Skeletal muscle tissue (tissue), 4 donors: Measurements from ENCODE around the gene GABRB1. TPM values are rescaled to one million over a fixed set of nuclear protein-coding genes. Genes with fewer than 3 reads are reported as not detected.

Source experiments
- H3K27ac ChIP-seq: one replicate; pipeline ENCODE4 v1.7.0; 2013; ENCODE audit warnings: mild to moderate bottlenecking, low read depth, low read length, inconsistent platforms
- H3K27me3 ChIP-seq, 3 donors: one replicate each; pipeline ENCODE4 v1.7.0; 2013; ENCODE audit warnings: low read length in 3 of 3; ENCODE audit not compliant: control insufficient read depth in 3 of 3, insufficient read depth in 3 of 3
- H3K36me3 ChIP-seq, 3 donors: one replicate each; pipeline ENCODE4 v1.7.0; 2013; ENCODE audit warnings: low read length in 3 of 3; ENCODE audit not compliant: control insufficient read depth in 3 of 3, insufficient read depth in 3 of 3
- H3K4me1 ChIP-seq, 3 donors: one replicate each; pipeline ENCODE4 v1.7.0; 2013; ENCODE audit warnings: low read length in 3 of 3, mild to moderate bottlenecking in 3 of 3; ENCODE audit not compliant: control insufficient read depth in 3 of 3, insufficient read depth in 3 of 3
- H3K4me3 ChIP-seq, 3 donors: one replicate each; pipeline ENCODE4 v1.7.0; 2013; ENCODE audit warnings: low read length in 3 of 3
- H3K9ac ChIP-seq, 3 donors: one replicate each; pipeline ENCODE4 v1.7.0; 2013; ENCODE audit warnings: low read length in 3 of 3, mild to moderate bottlenecking in 3 of 3, moderate library complexity in 2 of 3, low read depth in 1 of 3
- H3K9me3 ChIP-seq, 3 donors: one replicate each; pipeline ENCODE4 v1.7.0; 2013; ENCODE audit warnings: low read length in 3 of 3; ENCODE audit not compliant: control insufficient read depth in 3 of 3
- total RNA-seq: library from RNA; depleted of rRNA; stranded (reverse); fragments of >200 nt; gene quantifications from one replicate; pipeline ENCODE4 v1.2.3, GENCODE V29; 2014
- donor health status: Osteomylitis.

The GABRB1 gene
- total RNA-seq, 1 donor from 2014 or later: not detected

- Histone ChIP-seq H3K9me3 (no peaks in the 10 kb centered on the region), H3K27ac (no peak overlapping the region)
Measured at GRCh38 chr4:47068986-47069385, 37.6 kb downstream of the GABRB1 start.

GRCh38 chr4:47071901-47072341 lies 40.6 kb downstream of the GABRB1 start:
- no peak overlapping the region for H3K9ac ChIP-seq

More at GRCh38 chr4:47068986-47069385, 37.6 kb downstream of the GABRB1 start:
- Histone ChIP-seq H3K36me3 (no peaks in the 10 kb centered on the region), H3K9ac (no peak overlapping the region), H3K4me1 (no peaks in the 10 kb centered on the region), H3K27me3 (no peaks in the 10 kb centered on the region), H3K4me3 (no peak overlapping the region)

GRCh38 chr4:47073647-47074046 lies 42.3 kb downstream of the GABRB1 start:
- H3K9ac ChIP-seq: no peak overlapping the region
- H3K4me1 ChIP-seq: no peaks in the 10 kb centered on the region
- H3K4me3 ChIP-seq: no peak overlapping the region
- no peaks in the 10 kb centered on the region for H3K9me3 ChIP-seq
- no peak overlapping the region for H3K27ac ChIP-seq
- H3K36me3 ChIP-seq: no peaks in the 10 kb centered on the region
- no peaks in the 10 kb centered on the region for H3K27me3 ChIP-seq

More at GRCh38 chr4:47071901-47072341, 40.6 kb downstream of the GABRB1 start:
- H3K4me1 ChIP-seq: no peaks in the 10 kb centered on the region
- H3K4me3 ChIP-seq: no peak overlapping the region
- no peaks in the 10 kb centered on the region for H3K9me3 ChIP-seq
- no peak overlapping the region for H3K27ac ChIP-seq
- no peaks in the 10 kb centered on the region for H3K27me3 ChIP-seq
- H3K36me3 ChIP-seq: no peaks in the 10 kb centered on the region

GRCh38 chr4:47074816-47075215 lies 43.4 kb downstream of the GABRB1 start:
- no peaks in the 10 kb centered on the region for H3K36me3 ChIP-seq

GRCh38 chr4:47075262-47075661 lies 43.9 kb downstream of the GABRB1 start:
- H3K9me3 ChIP-seq: no peaks in the 10 kb centered on the region
- no peaks in the 10 kb centered on the region for H3K4me1 ChIP-seq
- no peak overlapping the region for H3K4me3 ChIP-seq

More at GRCh38 chr4:47074816-47075215, 43.4 kb downstream of the GABRB1 start:
- Histone ChIP-seq H3K9ac (no peak overlapping the region), H3K4me1 (no peaks in the 10 kb centered on the region), H3K4me3 (no peak overlapping the region), H3K9me3 (no peaks in the 10 kb centered on the region), H3K27me3 (no peaks in the 10 kb centered on the region), H3K27ac (no peak overlapping the region)

GRCh38 chr4:47075919-47076318 lies 44.6 kb downstream of the GABRB1 start:
- no peak overlapping the region for H3K9ac ChIP-seq

More at GRCh38 chr4:47075262-47075661, 43.9 kb downstream of the GABRB1 start:
- Histone ChIP-seq H3K27ac (no peak overlapping the region), H3K27me3 (no peaks in the 10 kb centered on the region), H3K36me3 (no peaks in the 10 kb centered on the region), H3K9ac (no peak overlapping the region)

GRCh38 chr4:47084111-47084510 lies 52.7 kb downstream of the GABRB1 start:
- Histone ChIP-seq H3K36me3 (no peaks in the 10 kb centered on the region), H3K4me3 (no peak overlapping the region), H3K27me3 (no peaks in the 10 kb centered on the region), H3K27ac (no peak overlapping the region), H3K9ac (no peak overlapping the region), H3K4me1 (no peaks in the 10 kb centered on the region), H3K9me3 (no peaks in the 10 kb centered on the region)

More at GRCh38 chr4:47075919-47076318, 44.6 kb downstream of the GABRB1 start:
- no peak overlapping the region for H3K4me3 ChIP-seq
- no peaks in the 10 kb centered on the region for H3K4me1 ChIP-seq
- no peaks in the 10 kb centered on the region for H3K9me3 ChIP-seq
- no peaks in the 10 kb centered on the region for H3K36me3 ChIP-seq
- H3K27me3 ChIP-seq: no peaks in the 10 kb centered on the region
- no peak overlapping the region for H3K27ac ChIP-seq

GRCh38 chr4:47084795-47085194 lies 53.4 kb downstream of the GABRB1 start:
- Histone ChIP-seq H3K4me3 (no peak overlapping the region), H3K9ac (no peak overlapping the region), H3K27me3 (no peaks in the 10 kb centered on the region), H3K9me3 (no peaks in the 10 kb centered on the region), H3K36me3 (no peaks in the 10 kb centered on the region), H3K4me1 (no peaks in the 10 kb centered on the region), H3K27ac (no peak overlapping the region)

- Histone ChIP-seq H3K4me3 (no peak overlapping the region), H3K9ac (no peak overlapping the region), H3K4me1 (no peaks in the 10 kb centered on the region), H3K27ac (no peak overlapping the region), H3K9me3 (no peaks in the 10 kb centered on the region), H3K36me3 (no peaks in the 10 kb centered on the region), H3K27me3 (no peaks in the 10 kb centered on the region)
Measured at GRCh38 chr4:47088298-47088697, 56.9 kb downstream of the GABRB1 start.

- Histone ChIP-seq H3K4me1 (no peaks in the 10 kb centered on the region), H3K36me3 (no peaks in the 10 kb centered on the region), H3K27me3 (peaks cover 0 to 2% (median 0%) of the 10 kb centered on the region in 3 donors), H3K9ac (no peak overlapping the region), H3K27ac (no peak overlapping the region), H3K9me3 (no peaks in the 10 kb centered on the region), H3K4me3 (no peak overlapping the region)
Measured at GRCh38 chr4:47095884-47096283, 64.5 kb downstream of the GABRB1 start.
